GM18951 (cell line): ENCODE results near the gene FH.

ENCODE experiments used
- POLR2A ChIP-seq: IDR thresholded peaks from 4 replicates; pipeline ENCODE4 v1.6.1; 2011; ENCODE audit warnings: mild to moderate bottlenecking; ENCODE audit not compliant: insufficient read length, insufficient read depth; ENCODE audit errors: extremely low read depth
- in situ Hi-C: fragments of 300-500 bp; cut with MboI; formaldehyde crosslinking; loops from one replicate; pipeline ENCODE4 v1.12.0; 2022; ENCODE audit warnings: low sequenced_read_pairs, mixed read lengths, inconsistent platforms; ENCODE audit not compliant: unreplicated experiment

FH gene

DNA sequence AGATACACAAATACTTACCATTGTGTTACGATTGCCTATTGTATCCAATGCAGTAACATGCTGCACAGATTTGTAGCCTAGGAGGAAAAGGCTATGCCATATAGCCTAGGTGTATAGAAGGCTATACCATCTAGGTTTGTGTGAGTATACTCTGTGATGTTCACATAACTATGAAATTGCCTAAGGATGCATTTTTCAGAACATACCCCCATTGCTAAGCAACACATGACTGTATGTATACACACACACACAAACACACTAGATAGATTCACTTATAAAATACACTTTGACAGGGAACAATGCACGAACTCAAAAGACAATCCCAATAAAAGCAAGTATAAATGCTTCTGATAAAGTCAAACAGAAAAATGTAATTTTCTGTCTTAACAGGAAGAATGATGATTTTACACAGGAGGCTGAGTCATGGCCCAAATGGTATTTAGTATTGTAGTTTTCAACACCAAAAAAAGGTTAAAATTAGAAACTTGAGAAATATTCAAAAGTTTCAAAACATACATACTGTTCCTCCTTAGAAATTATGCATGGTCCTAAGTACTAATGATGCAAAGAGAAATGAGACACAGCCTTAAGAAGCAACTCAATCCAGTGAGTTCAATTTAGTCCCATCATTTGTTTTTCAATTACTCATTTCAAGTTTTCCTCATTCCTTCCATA, 12.2 kb downstream of the FH start:
- in situ Hi-C loops: no loop called here
- no peak for TF ChIP-seq POLR2A

GRCh38 chr1:241503444-241503843, 16.1 kb downstream of the FH start:
- in situ Hi-C loops: no loop called here

DNA sequence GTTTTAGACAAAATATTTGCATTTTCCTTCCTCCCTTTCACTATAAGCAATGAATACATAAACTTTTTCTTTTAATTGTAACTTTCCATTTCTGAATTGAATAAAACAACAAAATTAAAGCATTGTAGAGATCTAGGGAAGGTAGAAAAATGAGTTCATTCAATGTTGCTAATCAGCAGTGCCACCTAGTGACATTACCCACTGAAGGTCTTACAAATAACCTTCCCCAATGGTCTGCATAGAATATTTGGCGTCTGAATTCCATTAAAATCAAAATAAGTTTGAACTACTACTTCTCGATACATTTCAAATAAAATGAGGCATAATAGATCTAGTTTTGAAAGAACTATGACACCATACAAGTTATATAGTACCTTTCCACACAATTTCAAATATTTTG, 19.6 kb downstream of the FH start:
- no peak for TF ChIP-seq POLR2A
- in situ Hi-C loops: no loop called here

More at GRCh38 chr1:241503444-241503843, 16.1 kb downstream of the FH start:
- no peak for TF ChIP-seq POLR2A

- no peak for TF ChIP-seq POLR2A
- in situ Hi-C loops: no loop called here
These were observed 23.8 kb downstream of the FH start for GRCh38 chr1:241495741-241496140.

GRCh38 chr1:241488739-241489138, 30.8 kb downstream of the FH start:
- in situ Hi-C loops: no loop called here
- no peak for TF ChIP-seq POLR2A

GRCh38 chr1:241485554-241485992, 34.0 kb downstream of the FH start:
- no peak for TF ChIP-seq POLR2A
- in situ Hi-C loops: no loop called here

DNA sequence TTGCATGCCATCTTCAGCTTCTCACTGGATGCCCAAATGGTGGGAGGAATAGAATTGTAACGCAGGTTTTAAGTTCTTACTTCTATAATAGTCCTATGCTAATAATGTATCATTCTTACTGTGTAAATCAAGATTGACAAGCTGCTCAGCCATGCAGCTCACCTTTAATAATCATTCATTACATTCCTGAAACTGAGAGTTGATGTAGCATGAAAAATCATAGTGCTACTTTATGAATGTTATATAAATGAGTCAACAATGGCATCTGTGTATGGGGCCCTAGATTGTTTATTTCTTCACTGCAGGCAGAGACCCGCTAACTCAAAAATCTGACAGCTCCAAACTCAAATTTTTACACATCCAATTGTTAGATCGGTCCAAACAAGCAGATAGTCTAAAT, 34.4 kb downstream of the FH start:
- in situ Hi-C loops: no loop called here
- TF ChIP-seq POLR2A: no peak

GRCh38 chr1:241482761-241483250, 36.7 kb downstream of the FH start:
- TF ChIP-seq POLR2A: no peak
- in situ Hi-C loops: no loop called here

DNA sequence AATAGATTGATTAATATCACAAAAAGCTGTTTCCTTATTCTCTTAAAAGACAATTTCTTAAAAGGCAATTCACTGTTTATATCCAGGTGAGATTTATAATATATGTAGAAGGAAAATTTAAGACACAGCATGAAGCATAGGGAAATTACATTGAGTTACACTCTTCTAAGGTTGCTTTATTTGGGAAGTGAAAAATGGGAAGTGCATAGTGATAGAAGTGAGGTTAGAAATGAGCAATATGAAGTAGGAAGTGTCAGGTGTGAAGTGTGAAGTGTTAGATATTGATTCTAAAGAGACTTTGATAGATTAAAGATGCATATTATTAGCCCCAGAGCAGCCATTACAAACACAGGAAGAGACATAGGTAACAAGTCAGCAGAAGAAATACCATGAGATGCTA, 40.3 kb downstream of the FH start:
- in situ Hi-C loops: no loop called here
- no peak for TF ChIP-seq POLR2A

- in situ Hi-C loops: no loop called here
These were observed 43.9 kb downstream of the FH start for GRCh38 chr1:241475671-241476070.

GRCh38 chr1:241473026-241473425, 46.5 kb downstream of the FH start:
- no peak for TF ChIP-seq POLR2A
- in situ Hi-C loops: no loop called here

More at GRCh38 chr1:241475671-241476070, 43.9 kb downstream of the FH start:
- TF ChIP-seq POLR2A: no peak

- in situ Hi-C loops: no loop called here
- TF ChIP-seq POLR2A: no peak
These were observed 48.5 kb downstream of the FH start for GRCh38 chr1:241470908-241471590.

DNA sequence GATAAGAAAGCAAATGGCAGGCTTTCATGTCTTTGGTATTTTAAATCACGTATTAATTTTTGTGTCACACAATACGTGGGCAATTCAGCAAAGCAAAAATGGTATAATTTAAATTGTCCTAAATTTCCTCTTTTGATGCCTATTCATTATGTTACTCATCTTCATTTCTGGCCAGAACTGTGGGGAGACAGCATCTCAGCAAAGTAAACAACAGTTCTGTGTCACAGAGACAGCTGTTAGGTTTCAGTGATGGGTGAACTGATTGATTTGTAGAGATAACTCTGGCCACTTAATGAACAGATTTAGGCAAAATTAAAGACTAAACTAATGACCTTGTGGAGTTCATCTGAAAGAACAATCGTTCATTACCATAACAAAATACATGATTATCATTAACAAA, 49.2 kb downstream of the FH start:
- no peak for TF ChIP-seq POLR2A
- in situ Hi-C loops: no loop called here

GRCh38 chr1:241465673-241466072, 53.9 kb downstream of the FH start:
- in situ Hi-C loops: no loop called here

More at GRCh38 chr1:241465673-241466072, 53.9 kb downstream of the FH start:
- TF ChIP-seq POLR2A: no peak
